ENCODE data around the gene DDX51.

Gene DDX51

GRCh38 chr12:132186208-132186856 lies 42.2 kb upstream of the DDX51 start:
- H3K4me1 ChIP-seq (ENCODE audit: insufficient read depth, low read length) = no peaks in the 10 kb centered on the region
- no peaks in the 10 kb centered on the region for H3K9me3 ChIP-seq (ENCODE audit: insufficient read depth, low read depth, low read length)
- peaks cover 96% of the 10 kb centered on the region for H3K27me3 ChIP-seq (ENCODE audit: insufficient read depth, low read length)
- H3K9ac ChIP-seq (ENCODE audit: low read depth, low read length) = no peak overlapping the region
- H3K36me3 ChIP-seq (ENCODE audit: insufficient read depth, low read depth, low read length) = no peaks in the 10 kb centered on the region
- no peak overlapping the region for H3K4me3 ChIP-seq (ENCODE audit: low read length)
- H3K27ac ChIP-seq (ENCODE audit: low read length) = no peak overlapping the region

GRCh38 chr12:132185705-132186104 lies 41.6 kb upstream of the DDX51 start:
- H3K4me1 ChIP-seq (ENCODE audit: insufficient read depth, low read length) = no peaks in the 10 kb centered on the region
- no peaks in the 10 kb centered on the region for H3K36me3 ChIP-seq (ENCODE audit: insufficient read depth, low read depth, low read length)
- H3K27ac ChIP-seq (ENCODE audit: low read length) = no peak overlapping the region
- no peak overlapping the region for H3K4me3 ChIP-seq (ENCODE audit: low read length)
- peaks cover 96% of the 10 kb centered on the region for H3K27me3 ChIP-seq (ENCODE audit: insufficient read depth, low read length)
- H3K9ac ChIP-seq (ENCODE audit: low read depth, low read length) = no peak overlapping the region
- no peaks in the 10 kb centered on the region for H3K9me3 ChIP-seq (ENCODE audit: insufficient read depth, low read depth, low read length)

DNA sequence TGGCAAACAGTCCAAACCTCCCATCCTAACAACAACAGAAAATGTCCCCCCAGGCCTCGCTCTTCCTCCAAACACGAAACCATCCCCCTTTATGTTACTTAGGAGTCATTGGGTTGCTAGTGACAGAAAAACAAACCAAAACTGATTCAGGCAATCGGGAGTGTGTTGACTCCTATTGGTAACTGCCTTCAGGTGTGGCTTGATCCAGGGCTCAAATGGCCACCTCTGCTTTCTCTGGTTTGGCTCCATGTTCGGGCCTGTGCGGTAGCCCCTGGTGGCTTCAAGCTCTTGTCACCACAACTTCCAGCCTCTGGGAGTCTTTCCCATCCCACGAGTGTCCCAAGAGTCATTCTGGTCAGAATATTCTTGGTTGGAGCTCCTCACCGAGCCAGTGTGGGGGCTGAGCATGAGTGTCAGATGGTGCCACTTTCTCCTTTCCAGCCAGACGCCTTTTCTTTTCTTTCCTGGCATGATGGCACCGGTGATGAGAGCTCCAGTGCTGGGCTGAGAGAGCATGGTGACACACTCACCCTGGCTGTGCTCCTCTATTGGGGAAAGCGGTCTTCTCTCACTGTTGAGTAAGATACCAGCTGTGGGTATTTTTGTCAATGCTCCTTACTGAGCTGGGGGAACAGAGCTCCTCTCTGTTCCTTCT lies 38.7 kb upstream of the DDX51 start:
- H3K27me3 ChIP-seq (ENCODE audit: insufficient read depth, low read length) = peaks cover 90% of the 10 kb centered on the region
- no peaks in the 10 kb centered on the region for H3K9me3 ChIP-seq (ENCODE audit: insufficient read depth, low read depth, low read length)
- H3K9ac ChIP-seq (ENCODE audit: low read depth, low read length) = no peak overlapping the region
- H3K4me1 ChIP-seq (ENCODE audit: insufficient read depth, low read length) = no peaks in the 10 kb centered on the region
- no peak overlapping the region for H3K4me3 ChIP-seq (ENCODE audit: low read length)
- H3K27ac ChIP-seq (ENCODE audit: low read length) = no peak overlapping the region
- no peaks in the 10 kb centered on the region for H3K36me3 ChIP-seq (ENCODE audit: insufficient read depth, low read depth, low read length)

- Histone ChIP-seq H3K4me3 (ENCODE audit: low read length) (no peak overlapping the region), H3K27me3 (ENCODE audit: insufficient read depth, low read length) (peaks cover 84% of the 10 kb centered on the region), H3K9me3 (ENCODE audit: insufficient read depth, low read depth, low read length) (no peaks in the 10 kb centered on the region), H3K27ac (ENCODE audit: low read length) (no peak overlapping the region), H3K36me3 (ENCODE audit: insufficient read depth, low read depth, low read length) (no peaks in the 10 kb centered on the region), H3K9ac (ENCODE audit: low read depth, low read length) (no peak overlapping the region), H3K4me1 (ENCODE audit: insufficient read depth, low read length) (no peaks in the 10 kb centered on the region)
These were observed 38.1 kb upstream of the DDX51 start for GRCh38 chr12:132182206-132182710.

DNA sequence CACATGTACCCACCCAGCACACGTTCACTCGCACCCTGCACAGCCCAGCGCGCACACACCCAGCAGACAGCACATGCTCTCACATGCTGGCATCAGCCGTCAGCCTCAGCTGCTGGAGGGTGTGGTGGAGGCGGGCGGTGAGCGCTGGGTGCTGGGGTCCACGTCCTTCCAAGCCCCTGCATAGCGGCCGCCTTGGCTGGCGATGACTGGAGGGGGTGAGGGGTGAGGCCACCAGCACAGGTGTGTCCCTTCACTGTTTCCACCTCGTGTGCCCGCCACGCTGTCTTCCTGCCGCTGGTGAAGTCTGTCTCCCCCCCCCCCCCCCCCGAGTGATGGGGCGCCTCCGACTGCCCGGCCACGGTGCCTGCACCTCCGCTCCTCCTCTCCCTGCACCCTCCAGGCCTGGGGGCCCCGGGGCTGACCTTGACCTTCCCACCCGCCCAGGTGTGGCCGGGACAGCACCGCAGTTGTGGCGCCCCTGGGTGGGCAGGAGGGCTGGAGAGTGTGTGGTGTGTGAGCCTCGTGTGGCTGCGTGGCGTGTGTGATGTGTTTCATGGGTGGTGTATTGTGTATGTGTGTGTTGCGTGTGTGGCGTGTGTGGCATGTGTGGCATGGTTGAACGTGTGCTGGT lies 37.6 kb upstream of the DDX51 start:
- no peak overlapping the region for H3K9ac ChIP-seq (ENCODE audit: low read depth, low read length)
- H3K4me3 ChIP-seq (ENCODE audit: low read length) = no peak overlapping the region
- no peaks in the 10 kb centered on the region for H3K9me3 ChIP-seq (ENCODE audit: insufficient read depth, low read depth, low read length)
- H3K27ac ChIP-seq (ENCODE audit: low read length) = no peak overlapping the region
- peaks cover 84% of the 10 kb centered on the region for H3K27me3 ChIP-seq (ENCODE audit: insufficient read depth, low read length)
- no peaks in the 10 kb centered on the region for H3K4me1 ChIP-seq (ENCODE audit: insufficient read depth, low read length)
- no peaks in the 10 kb centered on the region for H3K36me3 ChIP-seq (ENCODE audit: insufficient read depth, low read depth, low read length)

DNA sequence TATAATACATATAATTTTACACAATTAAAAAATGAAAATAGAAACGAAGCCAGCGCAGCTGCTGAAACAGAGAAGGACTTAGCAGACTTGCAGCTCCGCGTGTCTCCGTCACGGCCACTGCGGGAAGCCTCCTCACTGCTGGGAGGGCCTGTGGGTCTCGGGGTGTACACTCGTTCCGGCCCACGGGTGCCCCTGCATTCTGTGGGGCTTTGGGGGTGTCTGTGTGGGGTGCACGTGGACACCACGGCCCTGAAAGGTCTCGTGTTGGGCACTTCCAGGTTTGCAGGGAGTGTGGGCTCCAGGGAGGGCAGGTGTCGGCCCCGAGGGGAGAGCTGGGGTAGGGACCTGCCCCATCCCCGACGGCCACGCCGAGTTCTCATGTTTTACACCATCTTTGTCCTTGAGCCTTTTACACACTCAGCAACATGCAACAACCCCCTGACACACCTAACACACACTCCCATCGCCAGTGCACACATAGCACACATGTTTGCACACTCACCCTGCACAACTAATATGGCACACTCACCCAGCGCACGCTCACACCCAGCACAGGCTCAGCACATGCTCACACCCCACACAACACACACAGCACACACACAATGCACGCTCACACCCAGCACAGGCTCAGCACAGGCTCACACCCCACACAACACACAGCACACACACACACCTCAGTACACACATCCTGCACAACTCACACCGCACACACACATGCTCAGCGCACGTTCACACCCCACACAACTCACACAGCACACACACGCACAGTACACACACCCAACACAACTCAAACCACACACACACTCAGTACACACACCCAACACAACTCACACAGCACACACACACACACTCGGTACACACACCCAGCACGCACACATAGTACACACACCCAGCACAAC lies 36.8 kb upstream of the DDX51 start:
- Histone ChIP-seq H3K27me3 (ENCODE audit: insufficient read depth, low read length) (peaks cover 76% of the 10 kb centered on the region), H3K4me1 (ENCODE audit: insufficient read depth, low read length) (no peaks in the 10 kb centered on the region), H3K4me3 (ENCODE audit: low read length) (no peak overlapping the region), H3K9ac (ENCODE audit: low read depth, low read length) (no peak overlapping the region), H3K36me3 (ENCODE audit: insufficient read depth, low read depth, low read length) (no peaks in the 10 kb centered on the region), H3K27ac (ENCODE audit: low read length) (no peak overlapping the region), H3K9me3 (ENCODE audit: insufficient read depth, low read depth, low read length) (no peaks in the 10 kb centered on the region)

DNA sequence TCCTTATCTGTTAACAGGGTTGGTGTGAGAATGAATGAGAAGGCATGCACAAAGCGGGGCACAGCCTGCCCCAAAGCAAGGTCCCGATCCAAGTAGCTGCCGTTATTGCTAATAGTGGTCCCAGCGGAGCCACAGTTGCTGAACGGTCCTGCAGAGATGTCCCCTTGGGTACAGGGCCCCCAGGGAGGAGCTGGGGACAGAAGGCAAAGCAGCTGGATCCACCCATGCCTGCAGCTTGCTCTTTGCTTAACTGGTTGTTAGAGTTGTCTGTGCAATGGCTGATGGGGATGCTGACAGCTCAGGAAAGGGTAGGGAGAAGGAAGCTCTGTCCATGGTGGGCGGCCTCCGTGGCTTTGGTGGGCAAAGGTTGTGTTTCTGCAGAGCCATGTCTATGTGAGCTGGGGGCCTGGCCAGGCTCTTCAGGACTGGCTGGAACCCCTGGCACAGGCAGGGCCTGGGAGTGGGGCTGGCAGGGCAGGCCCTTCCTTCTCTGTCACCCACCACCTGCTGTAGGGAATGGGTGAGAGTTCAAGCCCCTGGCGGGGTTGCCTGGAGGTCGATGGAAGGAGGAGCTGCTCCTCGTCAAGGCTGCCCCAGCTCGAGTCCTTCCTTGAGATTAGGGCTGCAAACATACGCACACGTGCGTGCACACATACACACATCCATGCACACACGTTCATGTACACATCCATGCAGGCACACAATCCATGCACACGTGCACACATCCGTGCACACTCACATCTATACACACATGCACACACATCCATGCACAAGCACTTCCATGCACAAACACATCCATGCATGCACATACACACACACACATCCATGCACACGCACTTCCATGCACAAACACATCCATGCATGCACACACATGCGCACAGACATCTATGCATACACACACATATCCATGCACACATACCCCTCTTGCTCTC lies 35.6 kb upstream of the DDX51 start:
- Histone ChIP-seq H3K4me3 (ENCODE audit: low read length) (no peak overlapping the region), H3K27ac (ENCODE audit: low read length) (no peak overlapping the region), H3K27me3 (ENCODE audit: insufficient read depth, low read length) (peaks cover 68% of the 10 kb centered on the region), H3K4me1 (ENCODE audit: insufficient read depth, low read length) (no peaks in the 10 kb centered on the region), H3K9me3 (ENCODE audit: insufficient read depth, low read depth, low read length) (no peaks in the 10 kb centered on the region), H3K9ac (ENCODE audit: low read depth, low read length) (no peak overlapping the region), H3K36me3 (ENCODE audit: insufficient read depth, low read depth, low read length) (no peaks in the 10 kb centered on the region)

DNA sequence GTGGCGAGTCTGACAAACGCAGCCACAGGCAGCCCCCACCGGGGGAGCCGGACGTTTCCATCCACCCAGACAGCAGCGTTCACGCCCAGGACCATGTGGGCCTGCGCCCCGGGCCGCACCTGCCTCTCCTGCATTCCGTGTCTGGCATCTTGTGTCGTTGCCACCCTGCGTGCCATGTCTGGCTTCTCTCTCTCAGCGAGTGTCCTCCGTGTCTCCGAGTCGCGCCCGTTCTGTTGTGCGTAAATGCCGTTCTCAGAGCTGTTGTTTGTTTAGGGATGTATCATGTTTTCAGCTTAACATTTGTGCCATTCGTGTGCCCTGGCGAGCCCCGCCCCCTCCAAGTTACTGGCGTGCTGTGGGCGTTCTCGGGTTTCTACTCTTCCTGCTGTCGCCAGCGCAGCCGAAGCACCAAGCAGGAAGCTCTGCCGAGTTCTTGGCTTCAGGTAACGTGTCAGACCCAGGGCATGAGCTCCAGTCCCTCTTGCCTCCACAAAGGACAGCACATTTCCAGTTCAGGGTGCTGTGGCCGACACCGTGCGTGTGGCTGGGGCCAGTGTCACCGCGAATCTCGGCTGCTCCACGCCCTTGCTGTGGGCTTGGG lies 34.8 kb upstream of the DDX51 start:
- Histone ChIP-seq H3K4me1 (ENCODE audit: insufficient read depth, low read length) (no peaks in the 10 kb centered on the region), H3K27ac (ENCODE audit: low read length) (no peak overlapping the region), H3K36me3 (ENCODE audit: insufficient read depth, low read depth, low read length) (no peaks in the 10 kb centered on the region)

GRCh38 chr12:132178316-132178715 lies 34.2 kb upstream of the DDX51 start:
- Histone ChIP-seq H3K27ac (ENCODE audit: low read length) (no peak overlapping the region), H3K27me3 (ENCODE audit: insufficient read depth, low read length) (peaks cover 62% of the 10 kb centered on the region), H3K9me3 (ENCODE audit: insufficient read depth, low read depth, low read length) (no peaks in the 10 kb centered on the region), H3K9ac (ENCODE audit: low read depth, low read length) (no peak overlapping the region), H3K4me1 (ENCODE audit: insufficient read depth, low read length) (no peaks in the 10 kb centered on the region), H3K4me3 (ENCODE audit: low read length) (no peak overlapping the region), H3K36me3 (ENCODE audit: insufficient read depth, low read depth, low read length) (no peaks in the 10 kb centered on the region)

More for the DNA sequence above, 34.8 kb upstream of the DDX51 start:
- Histone ChIP-seq H3K9ac (ENCODE audit: low read depth, low read length) (no peak overlapping the region), H3K4me3 (ENCODE audit: low read length) (no peak overlapping the region), H3K27me3 (ENCODE audit: insufficient read depth, low read length) (peaks cover 67% of the 10 kb centered on the region), H3K9me3 (ENCODE audit: insufficient read depth, low read depth, low read length) (no peaks in the 10 kb centered on the region)

- H3K27ac ChIP-seq (ENCODE audit: low read length) = no peak overlapping the region
- no peak overlapping the region for H3K9ac ChIP-seq (ENCODE audit: low read depth, low read length)
- no peak overlapping the region for H3K4me3 ChIP-seq (ENCODE audit: low read length)
- no peaks in the 10 kb centered on the region for H3K9me3 ChIP-seq (ENCODE audit: insufficient read depth, low read depth, low read length)
- H3K27me3 ChIP-seq (ENCODE audit: insufficient read depth, low read length) = peaks cover 58% of the 10 kb centered on the region
- no peaks in the 10 kb centered on the region for H3K36me3 ChIP-seq (ENCODE audit: insufficient read depth, low read depth, low read length)
- no peaks in the 10 kb centered on the region for H3K4me1 ChIP-seq (ENCODE audit: insufficient read depth, low read length)
These were observed 32.9 kb upstream of the DDX51 start for GRCh38 chr12:132176920-132177551.
